IPS-20b (cell line): Measurements from ENCODE around the gene DOCK2.

Source experiments
- H3K27ac ChIP-seq: one replicate; pipeline ENCODE4 v1.5.1; 2013; ENCODE audit warnings: low read length
- H3K27me3 ChIP-seq: 2 replicates; pipeline ENCODE4 v1.6.1; 2013; ENCODE audit warnings: mild to moderate bottlenecking, low read length, inconsistent platforms; ENCODE audit not compliant: insufficient read depth
- H3K36me3 ChIP-seq: 2 replicates; pipeline ENCODE4 v1.6.1; 2013; ENCODE audit warnings: low read depth, mild to moderate bottlenecking, inconsistent platforms, low read length, moderate library complexity; ENCODE audit not compliant: insufficient read depth
- H3K4me1 ChIP-seq: 2 replicates; pipeline ENCODE4 v1.6.1; 2013; ENCODE audit warnings: mild to moderate bottlenecking, control low read depth, inconsistent platforms, low read length, moderate library complexity; ENCODE audit not compliant: insufficient read depth
- H3K4me3 ChIP-seq: 2 replicates; pipeline ENCODE4 v1.5.1; 2013; ENCODE audit warnings: mild to moderate bottlenecking, low read length, inconsistent platforms
- H3K9ac ChIP-seq: 2 replicates; pipeline ENCODE4 v1.6.1; 2013; ENCODE audit warnings: low read depth, mild to moderate bottlenecking, inconsistent platforms, low read length, moderate library complexity
- H3K9me3 ChIP-seq: 2 replicates; pipeline ENCODE4 v1.6.1; 2013; ENCODE audit warnings: mild to moderate bottlenecking, low read depth, low read length, inconsistent platforms; ENCODE audit not compliant: insufficient read depth

Gene DOCK2

GRCh38 chr5:169837686-169838085 lies 200.6 kb downstream of the DOCK2 start:
- no peak overlapping the region for H3K9ac ChIP-seq
- H3K27ac ChIP-seq, result no peak overlapping the region
- no peaks in the 10 kb centered on the region for H3K27me3 ChIP-seq
- no peaks in the 10 kb centered on the region for H3K4me1 ChIP-seq
- no peak overlapping the region for H3K4me3 ChIP-seq
- H3K36me3 ChIP-seq, result no peaks in the 10 kb centered on the region
- no peaks in the 10 kb centered on the region for H3K9me3 ChIP-seq

DNA sequence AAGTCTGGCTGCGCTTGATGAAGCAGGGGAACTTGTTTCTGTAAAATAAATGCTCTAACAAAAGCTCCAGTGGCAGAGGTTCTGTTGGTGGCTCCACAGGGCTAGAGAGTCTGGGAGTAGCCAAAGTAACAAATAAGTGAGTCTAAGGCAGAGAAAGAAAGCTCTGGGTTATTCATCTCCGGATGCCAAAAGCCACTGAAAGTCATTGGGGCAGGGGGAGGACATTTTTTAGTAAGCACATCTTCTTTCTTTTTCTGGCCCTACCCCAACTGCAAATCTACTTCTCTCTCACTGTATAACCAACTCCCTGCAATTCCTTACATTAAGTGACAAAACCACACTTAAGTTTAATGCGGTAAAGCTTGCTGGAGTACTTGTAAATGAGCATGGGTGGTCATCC lies 201.6 kb downstream of the DOCK2 start:
- Histone ChIP-seq H3K27ac (no peak overlapping the region), H3K4me1 (no peaks in the 10 kb centered on the region), H3K9me3 (no peaks in the 10 kb centered on the region), H3K4me3 (no peak overlapping the region), H3K36me3 (no peaks in the 10 kb centered on the region), H3K27me3 (no peaks in the 10 kb centered on the region), H3K9ac (no peak overlapping the region)

DNA sequence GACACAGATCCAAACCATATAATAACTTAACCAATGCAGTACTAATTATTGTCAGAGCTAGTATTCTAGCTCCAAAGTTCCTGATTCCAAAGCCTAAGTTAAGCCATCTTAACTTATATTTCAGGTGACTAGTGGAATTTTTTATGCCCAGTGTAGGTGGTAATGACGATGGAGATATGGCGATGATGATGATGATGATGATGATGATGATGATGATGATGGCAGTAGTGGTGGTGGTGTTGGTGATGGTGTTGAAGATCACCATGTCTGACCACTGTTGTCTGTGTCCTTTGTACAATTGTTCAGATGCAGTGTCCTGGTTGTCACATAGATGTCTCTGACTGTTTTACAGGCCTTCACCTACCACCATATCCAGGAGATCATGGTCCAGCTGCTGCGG lies 203.3 kb downstream of the DOCK2 start:
- Histone ChIP-seq H3K27ac (no peak overlapping the region), H3K9ac (no peak overlapping the region), H3K4me1 (no peaks in the 10 kb centered on the region), H3K27me3 (no peaks in the 10 kb centered on the region), H3K9me3 (no peaks in the 10 kb centered on the region), H3K36me3 (no peaks in the 10 kb centered on the region), H3K4me3 (no peak overlapping the region)

DNA sequence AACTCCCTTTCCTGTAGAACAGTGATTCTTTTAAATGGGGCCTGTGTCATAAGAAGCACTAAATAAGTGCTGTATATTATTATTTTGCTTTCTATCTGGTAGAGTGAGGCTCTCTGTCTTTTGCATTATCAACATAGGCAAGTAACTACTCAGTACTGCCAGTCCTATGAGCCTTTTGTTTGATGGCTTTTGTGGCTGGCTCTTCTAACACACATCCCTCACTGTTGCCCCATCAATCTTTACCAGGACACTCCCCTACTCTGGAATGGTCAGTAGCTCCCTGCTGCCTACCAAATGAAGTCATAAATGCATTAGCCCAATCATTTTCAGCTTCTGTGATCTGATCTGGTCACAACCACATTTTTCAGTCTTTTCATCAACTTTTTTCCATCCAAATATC lies 205.6 kb downstream of the DOCK2 start:
- Histone ChIP-seq H3K36me3 (no peaks in the 10 kb centered on the region), H3K4me1 (no peaks in the 10 kb centered on the region), H3K9ac (no peak overlapping the region), H3K4me3 (no peak overlapping the region), H3K27ac (no peak overlapping the region), H3K9me3 (no peaks in the 10 kb centered on the region), H3K27me3 (no peaks in the 10 kb centered on the region)

DNA sequence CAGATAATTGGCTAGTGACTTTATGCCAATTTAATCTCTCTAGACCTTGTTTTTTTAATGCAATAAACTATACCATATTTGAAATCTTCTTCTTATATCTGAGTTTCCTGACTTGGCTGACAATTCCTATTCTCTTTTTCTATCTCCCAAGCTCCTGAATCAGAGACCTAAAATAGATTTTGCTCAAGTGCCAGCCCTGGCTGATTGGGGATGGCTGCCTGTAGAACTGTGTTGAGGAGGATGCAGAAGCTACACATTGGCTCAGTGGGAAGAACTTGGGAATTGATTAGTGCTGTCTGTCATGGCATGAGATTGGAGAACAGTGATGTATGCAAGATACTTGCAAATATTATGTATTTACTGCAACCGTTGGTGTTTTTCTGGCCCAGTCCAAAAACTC lies 210.4 kb downstream of the DOCK2 start:
- Histone ChIP-seq H3K4me3 (no peak overlapping the region), H3K27me3 (no peaks in the 10 kb centered on the region), H3K9ac (no peak overlapping the region), H3K4me1 (no peaks in the 10 kb centered on the region), H3K27ac (no peak overlapping the region), H3K9me3 (peaks cover 14% of the 10 kb centered on the region), H3K36me3 (no peaks in the 10 kb centered on the region)

DNA sequence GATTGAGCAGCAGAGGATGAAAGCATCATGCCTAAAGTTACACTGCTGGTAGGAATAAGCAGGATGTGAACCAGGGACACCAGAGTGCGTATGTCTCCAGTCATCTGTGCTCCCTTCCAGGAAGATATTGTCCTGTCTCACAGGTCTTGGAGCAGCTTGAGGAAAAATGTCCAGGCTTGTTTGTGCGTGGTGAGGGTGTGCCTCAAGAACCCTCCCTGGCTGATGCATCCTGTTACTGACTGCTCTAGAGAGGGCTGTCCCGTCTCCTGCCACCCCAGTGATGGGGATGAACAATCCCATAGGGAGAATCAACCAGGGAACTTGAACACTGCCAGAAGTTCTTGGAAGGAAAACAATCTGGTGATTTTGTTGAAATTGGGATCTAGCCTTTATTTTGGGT lies 211.2 kb downstream of the DOCK2 start:
- no peak overlapping the region for H3K27ac ChIP-seq
- peaks cover 14% of the 10 kb centered on the region for H3K9me3 ChIP-seq
- no peaks in the 10 kb centered on the region for H3K36me3 ChIP-seq
- no peaks in the 10 kb centered on the region for H3K27me3 ChIP-seq
- H3K4me3 ChIP-seq, result no peak overlapping the region
- no peaks in the 10 kb centered on the region for H3K4me1 ChIP-seq
- no peak overlapping the region for H3K9ac ChIP-seq

DNA sequence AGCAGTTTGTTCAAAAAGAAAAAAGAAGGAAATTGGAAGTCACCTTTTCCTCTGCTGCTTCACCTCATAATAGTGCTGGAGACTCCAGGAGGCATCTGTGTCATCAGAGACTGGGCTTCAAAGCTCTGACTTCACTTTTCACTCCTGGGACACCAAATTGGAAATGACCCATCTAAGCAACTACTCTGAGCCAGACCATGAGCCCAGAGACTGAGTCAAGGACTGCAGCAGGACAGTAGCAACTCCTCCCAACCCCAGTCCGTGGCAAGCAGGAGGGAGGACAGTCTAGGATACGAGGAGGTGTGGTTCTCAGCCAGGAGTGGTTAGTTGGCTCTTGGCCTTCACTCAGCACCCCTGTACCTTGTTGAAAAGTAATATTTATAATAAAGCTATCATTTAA lies 211.7 kb downstream of the DOCK2 start:
- Histone ChIP-seq H3K36me3 (no peaks in the 10 kb centered on the region), H3K4me1 (no peaks in the 10 kb centered on the region), H3K9me3 (peaks cover 14% of the 10 kb centered on the region), H3K27ac (no peak overlapping the region), H3K4me3 (no peak overlapping the region), H3K9ac (no peak overlapping the region), H3K27me3 (no peaks in the 10 kb centered on the region)

- no peak overlapping the region for H3K4me3 ChIP-seq
- H3K4me1 ChIP-seq, result no peaks in the 10 kb centered on the region
- peaks cover 14% of the 10 kb centered on the region for H3K9me3 ChIP-seq
- no peak overlapping the region for H3K9ac ChIP-seq
- H3K27me3 ChIP-seq, result no peaks in the 10 kb centered on the region
- no peak overlapping the region for H3K27ac ChIP-seq
- no peaks in the 10 kb centered on the region for H3K36me3 ChIP-seq
These were observed 213.3 kb downstream of the DOCK2 start for GRCh38 chr5:169850409-169850808.

GRCh38 chr5:169851321-169851850 lies 214.3 kb downstream of the DOCK2 start:
- H3K9me3 ChIP-seq, result peaks cover 14% of the 10 kb centered on the region
- no peak overlapping the region for H3K4me3 ChIP-seq
- H3K27me3 ChIP-seq, result no peaks in the 10 kb centered on the region
- no peak overlapping the region for H3K27ac ChIP-seq
- H3K4me1 ChIP-seq, result no peaks in the 10 kb centered on the region
- H3K9ac ChIP-seq, result no peak overlapping the region
- no peaks in the 10 kb centered on the region for H3K36me3 ChIP-seq

GRCh38 chr5:169856571-169856970 lies 219.5 kb downstream of the DOCK2 start:
- no peak overlapping the region for H3K4me3 ChIP-seq
- no peaks in the 10 kb centered on the region for H3K4me1 ChIP-seq
- no peaks in the 10 kb centered on the region for H3K36me3 ChIP-seq
- no peak overlapping the region for H3K9ac ChIP-seq
- H3K9me3 ChIP-seq, result 0 out of 2 replicates have a peak, but pooled peaks cover 3% of the 10 kb centered on the region
- H3K27ac ChIP-seq, result no peak overlapping the region
- no peaks in the 10 kb centered on the region for H3K27me3 ChIP-seq

GRCh38 chr5:169860585-169860984 lies 223.5 kb downstream of the DOCK2 start:
- no peaks in the 10 kb centered on the region for H3K4me1 ChIP-seq
- no peaks in the 10 kb centered on the region for H3K27me3 ChIP-seq
- no peaks in the 10 kb centered on the region for H3K9me3 ChIP-seq
- no peak overlapping the region for H3K4me3 ChIP-seq
- no peak overlapping the region for H3K27ac ChIP-seq
- no peaks in the 10 kb centered on the region for H3K36me3 ChIP-seq
- no peak overlapping the region for H3K9ac ChIP-seq

GRCh38 chr5:169861433-169861832 lies 224.4 kb downstream of the DOCK2 start:
- Histone ChIP-seq H3K4me1 (no peaks in the 10 kb centered on the region), H3K9ac (no peak overlapping the region), H3K9me3 (no peaks in the 10 kb centered on the region), H3K4me3 (no peak overlapping the region), H3K36me3 (no peaks in the 10 kb centered on the region), H3K27me3 (no peaks in the 10 kb centered on the region), H3K27ac (no peak overlapping the region)

- no peaks in the 10 kb centered on the region for H3K4me1 ChIP-seq
- H3K27ac ChIP-seq, result no peak overlapping the region
- H3K36me3 ChIP-seq, result no peaks in the 10 kb centered on the region
- H3K27me3 ChIP-seq, result no peaks in the 10 kb centered on the region
- H3K9ac ChIP-seq, result no peak overlapping the region
- H3K9me3 ChIP-seq, result no peaks in the 10 kb centered on the region
- no peak overlapping the region for H3K4me3 ChIP-seq
These were observed 224.9 kb downstream of the DOCK2 start for GRCh38 chr5:169861934-169862333.
